DOHH2 (cell line): ENCODE measurements around the gene KSR1.

Source experiments
- CTCF ChIP-seq: fragments of 200-600 bp; sonication (generic); IDR thresholded peaks from one replicate; pipeline ENCODE4 v1.5.1; 2014; ENCODE audit warnings: antibody characterized with exemption, mild to moderate bottlenecking, low read depth, low read length; ENCODE audit not compliant: poor library complexity, severe bottlenecking
- EZH2phosphoT487 ChIP-seq: fragments of 200-600 bp; sonication (generic); IDR thresholded peaks from 2 replicates; pipeline ENCODE4 v1.6.1; 2017; ENCODE audit warnings: borderline replicate concordance, mild to moderate bottlenecking, antibody characterized with exemption, low read length, moderate library complexity, mixed read lengths

GRCh38 chr17:27573548-27573947 is 117.3 kb downstream of the KSR1 start:
- no peak for TF ChIP-seq CTCF
- no peak for TF ChIP-seq EZH2phosphoT487
